GM19395 (cell line): Measurements from ENCODE around the gene ZNF516.

Experiments used
- ATAC-seq: cut with Tn5 transposase; IDR thresholded peaks from one replicate; pipeline ENCODE4 v1.9.1; 2021; ENCODE audit warnings: mild to moderate bottlenecking, moderate library complexity; ENCODE audit not compliant: unreplicated experiment

Gene ZNF516

GRCh38 chr18:76456018-76456750 is 38.9 kb downstream of the ZNF516 start:
- ATAC-seq, result no peak

- no peak for ATAC-seq
Observed at GRCh38 chr18:76455003-76455676, 39.9 kb downstream of the ZNF516 start.

- ATAC-seq, result no peak
Observed at GRCh38 chr18:76454418-76454817, 40.6 kb downstream of the ZNF516 start.

- no peak for ATAC-seq
Observed at GRCh38 chr18:76453932-76454331, 41.1 kb downstream of the ZNF516 start.

GRCh38 chr18:76453057-76453561 is 41.9 kb downstream of the ZNF516 start:
- no peak for ATAC-seq

- ATAC-seq, result no peak
Observed at GRCh38 chr18:76452357-76452756, 42.7 kb downstream of the ZNF516 start.

GRCh38 chr18:76451396-76452331 is 43.4 kb downstream of the ZNF516 start:
- ATAC-seq, result peak; percentile 57

- peak; percentile 50 for ATAC-seq
Observed at GRCh38 chr18:76450452-76451395, 44.3 kb downstream of the ZNF516 start.

- ATAC-seq, result no peak
Observed at GRCh38 chr18:76449111-76449453, 46.0 kb downstream of the ZNF516 start.

- ATAC-seq, result no peak
Observed at GRCh38 chr18:76448256-76449110, 46.6 kb downstream of the ZNF516 start.

- ATAC-seq, result no peak
Observed at GRCh38 chr18:76447258-76447890, 47.7 kb downstream of the ZNF516 start.

GRCh38 chr18:76446321-76447257 is 48.5 kb downstream of the ZNF516 start:
- no peak for ATAC-seq

- ATAC-seq, result no peak
Observed at GRCh38 chr18:76445741-76446232, 49.3 kb downstream of the ZNF516 start.

- ATAC-seq, result no peak
Observed at GRCh38 chr18:76445275-76445674, 49.8 kb downstream of the ZNF516 start.

- no peak for ATAC-seq
Observed at GRCh38 chr18:76444446-76445105, 50.5 kb downstream of the ZNF516 start.

- ATAC-seq, result no peak
Observed at GRCh38 chr18:76443519-76444445, 51.3 kb downstream of the ZNF516 start.
